ENCODE measurements around the gene TMEM164.
A peak's percentile ranks its signal among the peaks of the same experiment; 100 is the strongest.
"Not testable (repeated sequence)": the region's sequence is repeated elsewhere in the genome, so short reads cannot be mapped to it uniquely, and the experiment has no call there.

The TMEM164 gene

DNA sequence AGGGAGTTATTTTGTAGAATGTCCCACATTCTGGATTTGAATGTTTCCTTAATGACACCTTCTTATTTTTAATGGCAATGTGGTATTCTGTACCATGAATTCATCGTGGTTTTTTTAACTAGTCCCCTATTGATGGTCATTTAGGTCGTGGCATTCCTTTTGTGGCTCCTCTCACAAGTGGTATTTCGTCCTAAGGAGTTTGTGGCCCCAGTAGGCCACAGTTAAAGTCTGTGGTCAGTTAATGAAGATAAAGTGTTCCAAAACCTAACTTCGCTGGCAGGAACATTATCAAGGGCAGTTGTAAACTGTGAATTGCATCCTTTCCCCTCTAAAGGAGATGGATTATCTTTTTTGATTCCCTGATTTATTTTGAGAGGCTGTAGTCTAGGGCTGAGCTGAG, 133.2 kb downstream of the TMEM164 start:
- no peak for DNase-seq

DNA sequence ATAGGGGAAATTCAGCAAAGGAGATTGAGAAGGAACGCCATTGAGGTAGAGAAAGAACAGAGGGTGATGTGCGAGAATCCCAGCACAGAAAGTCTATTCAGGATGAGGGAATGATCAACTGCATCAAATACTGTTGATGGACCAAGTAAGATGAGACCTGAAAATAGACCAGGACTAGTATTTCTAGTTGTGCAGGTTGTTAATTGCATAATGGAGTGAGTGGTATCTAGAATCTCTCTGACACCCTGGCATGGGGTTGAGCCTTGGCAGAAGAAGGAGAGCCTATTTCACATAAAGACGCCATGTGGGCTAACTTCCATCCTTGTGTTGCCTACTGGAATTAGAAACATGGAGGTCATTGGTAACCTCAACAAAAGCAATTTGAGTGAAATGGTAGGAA, 135.6 kb downstream of the TMEM164 start:
- DNase-seq, result no peak

DNA sequence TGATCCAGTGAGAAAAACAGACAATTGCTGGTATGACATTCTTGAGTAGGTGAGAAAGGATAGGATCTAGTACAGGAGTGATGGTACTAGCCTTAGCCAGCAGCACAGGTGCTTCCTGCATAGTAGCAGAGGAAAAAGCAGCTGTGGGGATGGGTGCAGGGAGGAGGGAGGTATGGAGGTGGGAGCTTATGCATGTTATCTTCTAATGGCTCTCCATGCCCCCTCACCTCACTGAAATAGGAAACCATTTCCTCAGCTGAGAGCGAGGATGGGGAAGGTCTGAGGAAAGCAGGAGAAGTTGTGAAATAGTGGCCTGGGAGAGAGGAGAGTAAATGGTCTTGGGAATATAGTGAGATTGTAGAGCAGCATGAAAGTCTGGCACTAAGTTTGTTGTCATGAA, 136.3 kb downstream of the TMEM164 start:
- DNase-seq, result no peak

DNA sequence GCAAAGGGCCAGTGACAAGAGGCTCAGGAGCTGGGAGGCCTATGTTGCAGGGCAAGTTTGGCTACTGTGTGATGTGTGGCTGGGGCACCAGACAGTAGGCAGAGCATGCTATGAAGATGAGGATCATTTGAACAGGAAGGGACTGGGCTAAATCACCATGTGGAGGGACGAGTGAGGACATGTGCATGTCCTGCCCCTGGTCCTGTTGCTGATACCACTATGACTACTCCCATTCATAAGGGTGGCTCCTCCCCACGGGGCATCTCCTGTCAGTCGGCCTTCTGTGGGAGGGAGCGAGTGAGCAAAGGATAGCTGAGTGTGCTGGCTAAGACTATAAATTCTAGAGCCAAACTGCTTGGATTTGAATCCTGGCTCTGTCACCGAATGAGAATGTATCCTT, 139.2 kb downstream of the TMEM164 start:
- no peak for DNase-seq

DNA sequence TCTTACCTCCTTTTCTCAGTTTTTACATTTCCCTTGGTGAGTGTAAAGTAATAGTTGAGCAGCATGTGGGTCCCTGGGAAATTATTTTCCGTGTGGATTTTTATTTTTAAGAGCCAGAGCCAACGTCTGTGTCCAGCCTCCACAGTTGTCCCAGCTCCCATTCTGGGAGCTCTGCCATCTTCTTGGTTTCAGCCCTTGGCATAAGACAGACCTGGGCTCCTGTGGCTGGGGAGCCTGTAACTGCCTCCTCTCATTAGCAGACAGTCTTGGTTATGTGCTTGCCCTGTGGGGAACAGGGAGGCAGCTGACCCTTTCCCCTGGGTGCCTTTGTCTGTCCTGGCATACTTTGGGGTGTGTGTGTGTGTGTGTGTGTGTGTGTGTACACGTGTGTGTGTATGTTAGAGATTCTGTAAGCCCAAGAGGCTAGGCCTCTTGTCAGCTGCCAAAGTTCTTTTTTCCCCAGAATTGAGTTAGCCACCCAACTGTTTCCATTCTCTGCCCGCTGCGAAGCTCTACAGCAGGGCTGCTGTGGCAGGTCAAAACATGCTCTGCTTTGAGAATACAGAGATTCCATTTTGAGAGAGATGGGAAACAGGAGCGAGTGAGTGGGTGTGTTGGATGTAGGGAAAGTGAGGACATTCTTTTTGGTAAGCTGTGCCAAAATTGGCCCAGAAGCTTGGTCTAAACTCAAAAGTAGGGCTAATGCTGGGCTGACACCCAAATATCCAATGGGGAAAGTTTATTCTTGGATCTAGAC, 140.7 kb downstream of the TMEM164 start:
- no peak for DNase-seq

DNA sequence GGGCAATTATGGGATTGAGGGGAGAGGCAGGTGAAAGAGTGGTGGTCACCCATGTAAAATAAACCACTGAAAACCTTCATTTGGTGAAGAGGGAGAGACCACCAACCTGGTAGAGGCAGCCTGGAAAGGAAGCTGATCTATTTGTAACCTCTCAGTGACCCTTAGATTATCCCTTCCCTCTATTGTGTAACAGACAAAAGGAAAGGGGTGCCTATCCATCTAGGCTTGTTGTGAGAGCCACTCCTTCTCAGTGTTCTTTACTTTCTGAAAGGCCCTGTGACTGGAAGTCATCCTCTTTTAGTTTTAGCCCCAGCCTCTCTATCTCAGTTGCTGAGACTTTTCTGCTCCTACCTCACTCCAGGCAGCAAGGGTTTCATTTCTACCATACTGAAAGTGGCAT, 142.4 kb downstream of the TMEM164 start:
- DNase-seq, result no peak

DNA sequence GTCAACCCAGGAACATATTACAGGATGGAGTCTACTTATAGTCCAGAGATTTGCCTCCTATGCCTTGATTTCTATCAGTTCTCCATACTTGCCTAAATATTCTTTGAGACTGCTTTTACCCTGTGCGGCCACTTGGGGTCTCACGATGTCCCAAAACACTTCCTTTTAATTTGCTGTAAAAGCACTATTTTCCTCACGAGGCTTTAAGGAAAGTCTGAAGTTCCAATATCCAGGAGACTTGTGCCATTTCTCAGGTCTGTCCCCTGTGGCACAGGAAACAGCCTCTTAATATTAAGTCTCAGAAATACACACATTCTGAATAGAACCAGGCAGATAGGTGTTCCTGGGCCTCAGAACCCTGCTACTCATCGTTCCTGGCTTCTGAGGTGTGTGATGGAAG, 142.9 kb downstream of the TMEM164 start:
- DNase-seq, result peak in 1 of 3 experiments; percentile 35

DNA sequence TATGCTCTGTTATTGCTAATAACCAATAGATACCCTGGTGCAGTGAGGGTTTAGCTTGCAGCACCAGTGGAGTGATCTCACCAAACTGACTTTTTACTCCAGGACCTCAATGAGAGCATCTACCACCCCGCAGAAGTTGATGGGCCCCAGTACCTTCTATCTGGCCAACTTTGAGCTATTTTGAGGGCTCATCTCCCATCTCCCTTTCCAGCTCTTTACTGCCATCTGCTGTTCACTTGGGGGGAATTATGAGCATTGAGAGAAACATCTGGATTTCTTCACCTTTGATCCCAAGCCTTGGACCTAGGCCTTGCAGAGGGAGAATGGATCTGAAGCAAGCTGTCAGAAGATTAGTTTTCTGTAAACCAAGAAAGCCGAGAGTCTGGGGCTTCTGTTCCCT, 143.6 kb downstream of the TMEM164 start:
- peak; percentile 18 to 74 (median 45) for DNase-seq

DNA sequence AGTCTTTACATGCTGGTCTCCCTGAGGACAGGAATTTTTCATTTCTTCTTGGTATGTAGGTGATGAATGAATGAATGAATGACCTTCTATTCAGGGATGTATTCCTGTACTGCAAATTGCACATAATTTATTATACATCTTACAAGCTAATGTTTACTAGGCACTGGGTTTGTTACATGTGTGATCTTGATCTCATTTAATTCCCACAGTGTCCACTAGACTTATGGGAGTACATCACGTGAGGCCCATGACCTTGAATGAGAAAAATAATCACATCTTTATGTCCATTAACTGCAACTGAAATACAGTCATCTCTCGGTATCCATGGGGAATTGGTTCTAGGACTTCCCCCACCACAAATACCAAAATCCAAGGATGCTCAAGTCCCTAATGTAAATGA, 150.3 kb downstream of the TMEM164 start:
- DNase-seq, result no peak

DNA sequence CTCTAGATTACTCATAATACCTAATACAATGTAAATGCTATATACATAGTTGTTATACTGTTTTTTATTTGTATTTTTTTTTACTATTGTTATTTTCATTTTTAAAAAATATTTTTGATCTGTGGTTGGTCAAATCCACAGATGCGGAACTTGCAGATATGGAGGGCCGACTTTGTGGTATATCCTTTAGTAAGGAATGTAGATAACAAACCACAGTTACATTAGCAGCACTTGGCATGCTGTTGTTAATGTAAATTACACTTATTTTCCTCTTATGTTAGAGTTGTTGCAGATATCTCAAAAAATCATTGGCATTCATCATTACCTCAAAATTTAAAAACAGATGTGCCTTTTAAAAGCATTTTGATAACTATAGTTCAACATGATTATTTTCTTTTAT, 151.0 kb downstream of the TMEM164 start:
- no peak for DNase-seq

DNA sequence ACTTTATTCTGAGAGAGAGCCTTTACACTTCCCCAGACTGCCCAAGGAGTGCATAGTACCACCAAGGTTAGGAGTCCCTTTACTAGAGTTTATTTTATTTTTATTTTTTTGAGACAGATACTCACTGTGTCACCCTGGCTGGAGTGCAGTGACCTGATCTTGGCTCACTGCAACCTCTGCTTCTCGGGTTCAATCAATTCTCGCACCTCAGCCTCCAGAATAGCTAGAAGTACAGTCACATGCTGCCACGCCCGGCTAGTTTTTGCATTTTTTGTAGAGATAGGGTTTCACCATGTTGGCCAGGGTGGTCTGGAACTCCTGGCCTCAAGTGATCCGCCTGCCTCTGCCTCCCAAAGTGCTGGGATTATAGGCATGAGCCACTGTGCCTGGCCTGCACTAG, 151.4 kb downstream of the TMEM164 start:
- DNase-seq, result not testable (repeated sequence)

DNA sequence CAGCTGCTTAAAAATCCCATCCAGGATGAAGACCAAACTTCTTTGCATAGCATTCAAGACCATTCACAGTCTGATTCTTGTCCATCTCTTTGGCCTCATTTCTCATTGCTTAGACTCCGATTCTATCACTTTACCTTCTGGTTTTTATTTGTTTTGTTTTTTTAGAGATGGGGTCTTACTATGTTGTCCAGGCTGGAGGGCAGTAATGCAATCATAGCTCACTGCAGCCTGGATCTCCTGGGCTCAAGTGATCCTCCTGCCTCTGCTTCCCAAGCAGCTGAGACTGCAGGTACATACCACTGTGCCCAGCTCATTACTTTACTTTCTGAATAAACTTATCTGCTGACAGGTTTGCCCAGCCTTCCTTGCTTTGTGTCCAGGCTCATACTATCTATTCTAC, 152.8 kb downstream of the TMEM164 start:
- no peak for DNase-seq

DNA sequence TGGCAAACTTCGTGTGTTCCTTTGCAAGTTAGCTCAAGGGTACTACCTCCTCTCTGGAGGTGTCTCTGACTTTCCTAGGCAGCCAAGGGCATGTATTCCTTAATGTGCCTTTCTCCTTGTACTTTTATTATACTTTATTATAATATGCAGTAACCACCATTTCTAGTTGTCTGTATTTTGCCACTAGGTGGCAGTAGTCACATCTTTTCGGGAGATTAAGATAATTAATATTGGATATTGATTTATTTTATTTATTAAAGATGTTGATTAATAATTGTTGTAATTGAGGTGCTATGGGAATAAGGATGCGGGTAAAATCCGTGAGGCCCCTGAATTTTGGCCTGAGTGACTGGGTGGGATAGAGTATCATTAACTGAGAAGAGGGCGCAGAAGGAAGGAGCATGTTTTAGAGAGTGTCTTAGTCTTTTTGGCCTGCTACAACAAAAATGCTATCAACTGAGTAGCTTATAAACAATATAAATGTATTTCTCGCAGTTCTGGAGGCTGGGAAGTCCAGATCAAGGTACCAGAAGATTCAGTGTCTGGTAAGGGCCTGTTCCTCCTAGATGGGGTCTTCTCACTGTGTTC, 153.3 kb downstream of the TMEM164 start:
- peak in 1 of 3 experiments; percentile 37 for DNase-seq

DNA sequence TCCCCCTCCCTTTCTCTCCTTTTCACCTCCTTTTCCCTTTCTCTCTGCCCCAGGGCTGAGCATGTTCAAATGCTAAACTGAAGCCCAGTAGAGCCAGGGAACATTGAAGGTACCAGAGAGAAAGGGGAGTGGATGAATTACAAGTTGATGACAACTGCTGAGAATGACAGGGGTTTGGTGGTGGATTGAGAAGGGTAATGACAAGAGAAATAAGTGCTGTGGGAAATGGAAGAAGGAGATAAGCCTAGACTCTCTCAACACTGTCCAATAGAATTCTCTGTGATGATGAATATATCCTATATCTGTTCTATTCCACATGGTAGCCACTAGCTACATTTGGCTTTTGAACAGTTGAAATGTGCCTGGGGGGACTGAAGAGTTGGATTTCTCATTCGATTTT, 154.5 kb downstream of the TMEM164 start:
- no peak for DNase-seq

DNA sequence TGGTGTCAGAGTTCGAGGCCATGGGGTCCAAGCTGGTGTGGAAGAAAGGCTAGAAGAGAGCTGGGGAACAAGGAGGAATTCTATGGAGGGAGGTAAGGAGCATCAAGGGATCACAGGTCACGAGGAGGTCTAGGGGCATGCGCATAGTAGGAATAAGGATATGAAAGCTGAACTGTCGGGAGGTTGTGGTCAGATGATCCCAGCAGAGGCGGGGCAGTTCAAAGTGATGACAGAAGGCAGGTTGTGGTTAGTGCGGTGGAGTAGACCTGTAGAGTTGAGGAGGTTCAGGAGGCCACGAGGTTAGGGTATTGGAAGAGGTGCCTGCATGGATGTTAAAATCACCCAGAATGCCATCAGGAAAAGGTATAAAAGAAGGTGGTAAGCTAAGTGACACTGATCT, 156.3 kb downstream of the TMEM164 start:
- no peak for DNase-seq

DNA sequence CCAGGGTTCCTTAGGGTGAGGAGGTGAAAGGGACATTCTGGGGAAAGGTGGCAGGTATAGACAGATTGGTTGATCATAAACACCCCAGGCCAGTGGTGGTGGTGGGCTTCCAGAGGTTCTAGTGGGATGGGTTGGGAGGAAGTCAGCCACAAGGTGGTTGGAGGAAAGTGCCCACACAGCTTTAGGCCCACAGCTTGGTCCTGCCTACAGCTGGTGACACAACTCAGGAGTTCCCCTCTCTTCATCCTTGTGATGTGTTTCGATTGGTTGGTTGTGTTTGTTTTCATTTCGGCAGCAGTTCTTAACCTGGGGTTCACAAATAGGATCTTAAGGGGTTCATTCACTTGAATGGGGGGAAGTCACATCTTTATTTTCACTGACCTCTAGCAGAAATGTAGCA, 157.0 kb downstream of the TMEM164 start:
- DNase-seq, result no peak

DNA sequence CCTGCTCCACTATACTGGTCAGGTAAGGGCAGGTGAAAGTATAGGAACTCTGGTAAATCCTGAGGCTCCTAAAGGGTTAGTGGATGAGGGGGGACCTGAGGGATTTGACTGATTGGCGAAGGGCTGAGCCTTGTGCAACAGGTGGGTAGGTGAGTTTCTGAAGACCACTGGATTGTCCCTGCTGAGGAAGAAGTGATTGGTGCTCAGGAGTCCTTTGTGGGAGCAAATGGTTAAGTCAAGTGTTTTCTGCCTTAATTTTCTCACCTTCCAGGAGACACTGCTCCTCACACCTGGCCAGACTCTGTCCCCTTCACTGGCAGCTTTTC, 158.4 kb downstream of the TMEM164 start:
- no peak for DNase-seq

DNA sequence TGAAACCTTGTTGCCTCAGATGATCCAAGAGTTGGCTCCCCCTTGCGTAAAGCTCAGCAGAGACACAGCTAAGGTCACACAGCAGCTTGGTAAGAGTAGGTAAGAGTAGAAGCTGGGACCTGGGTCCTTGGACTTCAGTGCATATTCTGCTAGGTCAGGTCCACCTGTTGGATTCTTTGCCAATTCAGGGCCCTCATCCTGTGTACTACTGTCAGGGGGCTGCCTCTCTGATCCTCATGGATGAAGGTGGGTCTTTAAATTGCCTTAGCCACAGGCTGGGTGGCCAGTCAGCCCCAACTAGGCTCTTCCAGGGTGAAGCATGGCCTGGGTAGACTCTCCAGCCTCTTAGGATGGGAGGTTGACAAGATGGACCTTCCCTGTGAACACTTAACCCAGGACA, 159.2 kb downstream of the TMEM164 start:
- no peak for DNase-seq

DNA sequence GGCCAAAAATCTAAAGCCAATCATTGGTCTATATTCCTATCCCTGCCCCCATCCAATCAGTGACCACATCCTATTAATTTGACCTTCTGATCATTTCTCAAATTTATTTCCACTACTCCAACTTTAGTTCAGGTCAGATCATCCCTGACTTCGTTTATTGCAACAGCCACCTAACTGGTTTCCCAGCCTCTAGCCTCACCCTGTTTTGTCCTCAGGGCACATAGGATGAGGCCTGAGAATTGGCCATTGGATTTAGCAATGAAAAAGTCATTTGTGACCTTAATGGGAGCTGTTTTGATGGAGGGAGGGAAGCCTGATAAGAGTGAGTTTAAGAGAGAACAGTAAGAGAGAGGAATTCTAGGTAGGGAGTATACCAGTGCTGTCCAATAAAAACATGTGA, 160.0 kb downstream of the TMEM164 start:
- DNase-seq, result peak in 1 of 3 experiments; percentile 12

DNA sequence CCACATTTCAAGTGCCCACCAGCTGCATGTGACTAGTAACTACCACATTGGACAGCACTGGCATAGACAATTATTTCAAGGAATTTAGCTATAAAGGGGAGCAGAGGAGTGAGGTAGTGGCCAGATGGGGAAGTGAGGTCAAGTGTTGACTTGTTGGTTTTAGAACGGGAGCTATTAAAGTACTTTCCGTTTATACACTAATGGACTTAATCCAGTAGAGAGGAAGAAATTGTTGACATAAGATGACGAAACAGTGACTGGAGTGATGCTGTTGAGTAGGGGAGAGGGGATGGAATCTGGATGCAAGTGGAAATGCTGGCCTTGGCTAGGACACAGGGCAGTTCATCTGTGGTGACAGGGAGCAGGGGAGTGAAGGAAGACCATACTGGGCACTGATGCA, 160.6 kb downstream of the TMEM164 start:
- DNase-seq, result peak in 1 of 3 experiments; percentile 42

DNA sequence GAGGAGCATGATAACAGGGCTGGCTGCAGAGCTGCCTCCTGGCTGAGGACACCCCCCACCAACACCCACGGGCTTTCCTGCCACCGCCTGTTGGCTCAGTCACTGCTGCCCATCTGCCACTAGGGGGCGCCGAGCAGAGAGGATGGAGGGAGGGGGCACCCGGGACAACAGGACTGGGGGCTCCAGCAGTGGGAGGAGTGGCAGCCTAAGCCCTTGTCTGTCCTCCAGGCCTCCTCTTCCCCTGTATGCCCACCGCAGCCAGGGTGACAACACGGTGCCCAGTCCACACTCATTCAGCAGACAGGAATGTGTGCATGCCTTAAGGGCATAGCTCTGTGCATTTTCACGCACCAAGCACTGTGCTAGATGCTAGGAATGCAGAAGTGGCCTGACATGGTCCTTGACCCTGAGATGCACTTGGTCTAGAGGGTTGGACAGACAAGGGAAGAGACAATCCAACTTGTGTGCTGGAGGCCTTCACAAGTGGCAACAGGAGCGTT, 165.1 kb downstream of the TMEM164 start:
- DNase-seq, result peak in 1 of 3 experiments; percentile 15

DNA sequence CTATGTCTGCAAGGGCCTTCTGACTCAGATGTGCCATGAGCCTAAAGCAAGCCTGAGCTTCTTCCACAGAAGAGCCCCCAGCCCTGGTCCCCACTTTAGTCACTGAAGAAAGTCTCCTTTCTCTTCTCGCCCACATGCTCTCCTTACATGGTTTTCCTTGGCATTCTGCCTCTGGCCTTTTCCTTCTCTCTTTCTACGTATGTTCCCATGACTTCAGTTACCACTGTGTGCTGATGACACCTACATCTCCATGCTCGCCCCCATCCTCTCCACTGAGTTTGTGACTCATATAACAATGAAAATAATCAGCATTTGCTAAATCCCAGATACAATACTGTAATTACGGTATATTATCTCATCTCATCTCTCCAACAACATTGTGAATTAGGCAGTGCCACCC, 165.7 kb downstream of the TMEM164 start:
- DNase-seq, result no peak

DNA sequence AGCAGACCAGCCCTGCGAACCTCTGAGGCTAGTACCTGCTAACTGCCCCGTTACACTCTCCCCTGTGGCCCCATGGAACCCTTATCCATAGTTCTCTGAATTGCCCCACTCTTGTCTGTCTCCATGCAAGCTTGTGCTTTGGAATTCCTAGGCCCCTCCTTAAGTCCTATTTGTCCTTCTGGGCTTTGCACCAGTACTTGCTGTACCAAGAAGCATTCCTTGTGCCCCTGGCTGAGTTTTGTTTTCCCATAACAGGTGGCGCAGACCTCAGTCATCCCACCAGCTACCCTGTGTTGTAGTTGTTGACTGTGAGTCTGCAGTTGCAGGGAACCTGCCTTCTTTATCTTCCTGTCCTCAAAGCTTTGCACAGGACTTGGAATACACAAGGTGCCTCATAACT, 167.1 kb downstream of the TMEM164 start:
- no peak for DNase-seq

DNA sequence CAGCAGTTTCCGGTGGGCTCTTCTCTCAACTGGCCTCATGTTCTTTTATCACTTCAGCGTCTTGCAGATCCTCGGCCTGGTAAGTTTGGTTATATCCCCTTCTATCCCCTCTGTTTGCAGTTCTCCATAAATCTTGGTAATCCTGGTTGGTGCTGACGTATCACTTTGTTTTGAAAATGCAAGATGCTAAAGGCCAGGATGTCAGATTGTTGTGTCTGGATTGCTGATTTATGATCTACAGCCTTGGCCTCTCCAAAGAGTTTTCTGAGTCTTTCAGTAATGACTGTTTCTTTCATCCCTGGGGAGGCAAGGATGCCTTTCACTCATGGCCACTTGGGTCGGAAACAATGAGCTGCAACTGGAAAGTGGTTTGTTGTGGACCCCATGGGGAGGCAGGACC, 168.5 kb downstream of the TMEM164 start:
- no peak for DNase-seq

DNA sequence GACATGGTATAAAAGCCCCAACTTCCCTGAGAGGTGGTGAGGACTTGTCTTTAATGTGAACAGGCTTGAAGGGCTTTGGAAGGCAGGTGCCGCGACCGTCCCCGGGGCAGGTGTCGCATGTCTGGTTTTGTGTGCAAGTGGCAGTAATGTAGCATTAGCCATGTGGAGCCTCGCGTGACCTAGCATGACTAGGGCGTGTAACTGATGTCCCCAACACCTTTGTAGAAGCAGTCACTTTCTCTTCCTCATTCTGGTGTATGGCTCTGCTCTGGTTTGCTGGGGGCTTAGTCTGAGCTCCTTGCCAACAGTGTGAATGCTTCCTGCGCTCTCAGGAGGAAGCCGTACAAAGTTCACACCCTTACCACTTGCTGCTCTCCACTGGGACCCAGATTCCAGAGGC, 169.3 kb downstream of the TMEM164 start:
- DNase-seq, result no peak
